ENCODE measurements around the gene KRTAP3-3.

KRTAP3-3 gene

GRCh38 chr17:41010441-41010840, 16.5 kb upstream of the KRTAP3-3 start:
- Histone ChIP-seq H3K27ac (ENCODE audit: low read length, poor library complexity, severe bottlenecking) (no peak overlapping the region), H2BK120ac (ENCODE audit: low read depth, low read length) (no peak overlapping the region), H3K4ac (ENCODE audit: low read depth in 1 of 2, low read length in 2 of 2) (no peak overlapping the region), H2BK5ac (ENCODE audit: low read depth, low read length, poor library complexity, severe bottlenecking) (no peak overlapping the region), H2AK5ac (ENCODE audit: low read length, severe bottlenecking) (no peak overlapping the region), H3K79me1 (replicated peaks; ENCODE audit: low read length, poor library complexity, severe bottlenecking) (no peaks in the 10 kb centered on the region), H3K23ac (ENCODE audit: low read length in 2 of 2) (no peak overlapping the region), H3K36me3 (ENCODE audit: control insufficient read depth in 1 of 2, insufficient read depth in 2 of 2, low read depth in 1 of 2, low read length in 2 of 2) (no peaks in the 10 kb centered on the region), H3K27me3 (ENCODE audit: control insufficient read depth in 1 of 2, insufficient read depth in 1 of 2, low read length in 2 of 2) (no peaks in the 10 kb centered on the region), H4K8ac (ENCODE audit: low read length) (no peak overlapping the region), H4K91ac (ENCODE audit: low read length) (no peak overlapping the region), H3K9me3 (ENCODE audit: control insufficient read depth, low read length) (no peaks in the 10 kb centered on the region), H3K4me1 (ENCODE audit: control insufficient read depth, insufficient read depth, low read depth, low read length) (no peaks in the 10 kb centered on the region), H3K4me2 (ENCODE audit: low read length, poor library complexity, severe bottlenecking) (no peak overlapping the region), H3K14ac (ENCODE audit: low read length in 2 of 2) (no peak overlapping the region), H2BK12ac (ENCODE audit: low read length in 2 of 2) (no peak overlapping the region), H3K18ac (ENCODE audit: low read depth in 1 of 2, low read length in 2 of 2) (no peak overlapping the region), H3K4me3 (ENCODE audit: insufficient read depth in 1 of 2, low read depth in 1 of 2, low read length in 2 of 2) (no peak overlapping the region), H2BK15ac (ENCODE audit: low read depth, poor library complexity, severe bottlenecking) (no peak overlapping the region), H3K9ac (ENCODE audit: low read length) (no peak overlapping the region), H2AFZ (ENCODE audit: low read depth, low read length) (no peak overlapping the region)
- DNase-seq = no peak

GRCh38 chr17:41009936-41010335, 16.0 kb upstream of the KRTAP3-3 start:
- Histone ChIP-seq H2BK120ac (ENCODE audit: low read depth, low read length) (no peak overlapping the region), H2AK5ac (ENCODE audit: low read length, severe bottlenecking) (no peak overlapping the region), H2BK12ac (ENCODE audit: low read length in 2 of 2) (no peak overlapping the region), H2AFZ (ENCODE audit: low read depth, low read length) (no peak overlapping the region), H3K79me1 (replicated peaks; ENCODE audit: low read length, poor library complexity, severe bottlenecking) (no peaks in the 10 kb centered on the region), H3K14ac (ENCODE audit: low read length in 2 of 2) (no peak overlapping the region), H3K4me1 (ENCODE audit: control insufficient read depth, insufficient read depth, low read depth, low read length) (no peaks in the 10 kb centered on the region), H3K9me3 (ENCODE audit: control insufficient read depth, low read length) (no peaks in the 10 kb centered on the region), H3K36me3 (ENCODE audit: control insufficient read depth in 1 of 2, insufficient read depth in 2 of 2, low read depth in 1 of 2, low read length in 2 of 2) (no peaks in the 10 kb centered on the region), H3K27me3 (ENCODE audit: control insufficient read depth in 1 of 2, insufficient read depth in 1 of 2, low read length in 2 of 2) (no peaks in the 10 kb centered on the region), H4K91ac (ENCODE audit: low read length) (no peak overlapping the region), H3K9ac (ENCODE audit: low read length) (no peak overlapping the region), H2BK5ac (ENCODE audit: low read depth, low read length, poor library complexity, severe bottlenecking) (no peak overlapping the region), H3K4me3 (ENCODE audit: insufficient read depth in 1 of 2, low read depth in 1 of 2, low read length in 2 of 2) (no peak overlapping the region), H3K4ac (ENCODE audit: low read depth in 1 of 2, low read length in 2 of 2) (no peak overlapping the region), H3K27ac (ENCODE audit: low read length, poor library complexity, severe bottlenecking) (no peak overlapping the region), H3K4me2 (ENCODE audit: low read length, poor library complexity, severe bottlenecking) (no peak overlapping the region), H4K8ac (ENCODE audit: low read length) (no peak overlapping the region), H2BK15ac (ENCODE audit: low read depth, poor library complexity, severe bottlenecking) (no peak overlapping the region), H3K18ac (ENCODE audit: low read depth in 1 of 2, low read length in 2 of 2) (no peak overlapping the region), H3K23ac (ENCODE audit: low read length in 2 of 2) (no peak overlapping the region)
- no CpG with 5 or more reads among the region's 1 CpG for WGBS
- DNase-seq = no peak

GRCh38 chr17:41009301-41009760, 15.4 kb upstream of the KRTAP3-3 start:
- H3K4me2 ChIP-seq (ENCODE audit: low read length, poor library complexity, severe bottlenecking) = no peak overlapping the region
- H4K8ac ChIP-seq (ENCODE audit: low read length) = no peak overlapping the region
- no peak overlapping the region for H2AFZ ChIP-seq (ENCODE audit: low read depth, low read length)
- no peaks in the 10 kb centered on the region for H3K4me1 ChIP-seq (ENCODE audit: control insufficient read depth, insufficient read depth, low read depth, low read length)
- H3K9me3 ChIP-seq (ENCODE audit: control insufficient read depth, low read length) = no peaks in the 10 kb centered on the region
- no peak overlapping the region for H2AK5ac ChIP-seq (ENCODE audit: low read length, severe bottlenecking)
- H2BK120ac ChIP-seq (ENCODE audit: low read depth, low read length) = no peak overlapping the region
- H3K14ac ChIP-seq (ENCODE audit: low read length in 2 of 2) = no peak overlapping the region
- H3K9ac ChIP-seq (ENCODE audit: low read length) = no peak overlapping the region
- H2BK12ac ChIP-seq (ENCODE audit: low read length in 2 of 2) = no peak overlapping the region
- DNase-seq = no peak
- H3K36me3 ChIP-seq (ENCODE audit: control insufficient read depth in 1 of 2, insufficient read depth in 2 of 2, low read depth in 1 of 2, low read length in 2 of 2) = no peaks in the 10 kb centered on the region
- H3K4me3 ChIP-seq (ENCODE audit: insufficient read depth in 1 of 2, low read depth in 1 of 2, low read length in 2 of 2) = no peak overlapping the region
- no peak overlapping the region for H3K4ac ChIP-seq (ENCODE audit: low read depth in 1 of 2, low read length in 2 of 2)
- no peak overlapping the region for H3K27ac ChIP-seq (ENCODE audit: low read length, poor library complexity, severe bottlenecking)
- H3K18ac ChIP-seq (ENCODE audit: low read depth in 1 of 2, low read length in 2 of 2) = no peak overlapping the region
- no peaks in the 10 kb centered on the region for H3K79me1 ChIP-seq (replicated peaks; ENCODE audit: low read length, poor library complexity, severe bottlenecking)
- no peak overlapping the region for H2BK15ac ChIP-seq (ENCODE audit: low read depth, poor library complexity, severe bottlenecking)
- H3K23ac ChIP-seq (ENCODE audit: low read length in 2 of 2) = no peak overlapping the region
- H4K91ac ChIP-seq (ENCODE audit: low read length) = no peak overlapping the region
- H2BK5ac ChIP-seq (ENCODE audit: low read depth, low read length, poor library complexity, severe bottlenecking) = no peak overlapping the region
- WGBS = 50% methylated on average over 1 of the region's 4 CpGs
- no peaks in the 10 kb centered on the region for H3K27me3 ChIP-seq (ENCODE audit: control insufficient read depth in 1 of 2, insufficient read depth in 1 of 2, low read length in 2 of 2)

- H3K27ac ChIP-seq (ENCODE audit: low read length, poor library complexity, severe bottlenecking) = no peak within 1 kb of the TSS
- H4K8ac ChIP-seq (ENCODE audit: low read length) = no peak within 1 kb of the TSS
- H3K14ac ChIP-seq (ENCODE audit: low read length in 2 of 2) = no peak within 1 kb of the TSS
- H2BK12ac ChIP-seq (ENCODE audit: low read length in 2 of 2) = no peak within 1 kb of the TSS
- no peak within 1 kb of the TSS for H3K9ac ChIP-seq (ENCODE audit: low read length)
- H2BK5ac ChIP-seq (ENCODE audit: low read depth, low read length, poor library complexity, severe bottlenecking) = no peak within 1 kb of the TSS
- no peak within 1 kb of the TSS for H3K23ac ChIP-seq (ENCODE audit: low read length in 2 of 2)
- H3K79me1 ChIP-seq (replicated peaks; ENCODE audit: low read length, poor library complexity, severe bottlenecking) = no peaks in the 10 kb centered on the region
- no peak for DNase-seq
- H2BK120ac ChIP-seq (ENCODE audit: low read depth, low read length) = no peak within 1 kb of the TSS
- H4K91ac ChIP-seq (ENCODE audit: low read length) = no peak within 1 kb of the TSS
- H3K4me1 ChIP-seq (ENCODE audit: control insufficient read depth, insufficient read depth, low read depth, low read length) = no peaks in the 10 kb centered on the region
- no peak within 1 kb of the TSS for H3K4me3 ChIP-seq (ENCODE audit: insufficient read depth in 1 of 2, low read depth in 1 of 2, low read length in 2 of 2)
- no peak within 1 kb of the TSS for H2BK15ac ChIP-seq (ENCODE audit: low read depth, poor library complexity, severe bottlenecking)
- no peak within 1 kb of the TSS for H3K4ac ChIP-seq (ENCODE audit: low read depth in 1 of 2, low read length in 2 of 2)
- H2AFZ ChIP-seq (ENCODE audit: low read depth, low read length) = no peak within 1 kb of the TSS
- no peak within 1 kb of the TSS for H2AK5ac ChIP-seq (ENCODE audit: low read length, severe bottlenecking)
- H3K18ac ChIP-seq (ENCODE audit: low read depth in 1 of 2, low read length in 2 of 2) = no peak within 1 kb of the TSS
- H3K4me2 ChIP-seq (ENCODE audit: low read length, poor library complexity, severe bottlenecking) = no peak within 1 kb of the TSS
- 82% methylated on average over 6 of the region's 8 CpGs for WGBS
- H3K36me3 ChIP-seq (ENCODE audit: control insufficient read depth in 1 of 2, insufficient read depth in 2 of 2, low read depth in 1 of 2, low read length in 2 of 2) = no peaks in the 10 kb centered on the region
- no peaks in the 10 kb centered on the region for H3K9me3 ChIP-seq (ENCODE audit: control insufficient read depth, low read length)
- H3K27me3 ChIP-seq (ENCODE audit: control insufficient read depth in 1 of 2, insufficient read depth in 1 of 2, low read length in 2 of 2) = no peaks in the 10 kb centered on the region
These were observed 14.8 kb upstream of the KRTAP3-3 start, which contains the start of gene KRTAP3-1 for GRCh38 chr17:41008811-41009210. Gene KRTAP3-1 (minus strand): TSS chr17:41009128. CDS start chr17:41009074, 54 bp downstream.
